ENCODE results near the gene GNPNAT1. TPM values are rescaled to one million over a fixed set of nuclear protein-coding genes. Genes with fewer than 3 reads are reported as not detected.

Gene GNPNAT1
- total RNA-seq, 4 donors from 2014 or later, result 9.0 to 16.3 (median 12.7) TPM

DNA sequence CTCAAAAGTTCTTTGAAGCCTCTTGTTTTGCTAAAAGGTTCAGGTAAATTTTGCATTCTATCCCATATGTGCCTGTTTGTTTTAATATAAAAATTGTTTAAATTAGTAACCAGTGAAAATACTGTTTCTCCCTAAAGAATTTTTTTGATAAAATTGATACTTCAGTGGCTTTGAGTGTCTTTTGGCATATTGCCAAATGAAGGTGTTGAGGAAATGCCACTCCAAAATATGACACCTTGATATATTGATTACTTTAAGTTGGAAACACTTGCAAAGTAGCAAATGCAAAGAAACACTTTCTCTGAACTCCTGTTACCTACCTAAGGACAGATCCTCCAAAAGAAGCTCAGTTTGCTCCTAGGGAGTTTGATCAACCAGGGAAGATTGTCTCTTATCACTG lies 53.0 kb downstream of the GNPNAT1 start:
- Histone ChIP-seq H3K4me1 (peaks cover 5% of the 10 kb centered on the region), H3K9me3 (no peaks in the 10 kb centered on the region), H3K36me3 (no peaks in the 10 kb centered on the region), H3K27me3 (no peaks in the 10 kb centered on the region), H3K4me3 (no peak overlapping the region), H3K27ac (no peak overlapping the region)
- TF ChIP-seq POLR2A (IDR thresholded peaks at IDR 0.05) (no peak), EP300 (IDR thresholded peaks at IDR 0.05) (no peak), POLR2AphosphoS5 (IDR thresholded peaks at IDR 0.05) (no peak)
- TF ChIP-seq, protein P1, sequence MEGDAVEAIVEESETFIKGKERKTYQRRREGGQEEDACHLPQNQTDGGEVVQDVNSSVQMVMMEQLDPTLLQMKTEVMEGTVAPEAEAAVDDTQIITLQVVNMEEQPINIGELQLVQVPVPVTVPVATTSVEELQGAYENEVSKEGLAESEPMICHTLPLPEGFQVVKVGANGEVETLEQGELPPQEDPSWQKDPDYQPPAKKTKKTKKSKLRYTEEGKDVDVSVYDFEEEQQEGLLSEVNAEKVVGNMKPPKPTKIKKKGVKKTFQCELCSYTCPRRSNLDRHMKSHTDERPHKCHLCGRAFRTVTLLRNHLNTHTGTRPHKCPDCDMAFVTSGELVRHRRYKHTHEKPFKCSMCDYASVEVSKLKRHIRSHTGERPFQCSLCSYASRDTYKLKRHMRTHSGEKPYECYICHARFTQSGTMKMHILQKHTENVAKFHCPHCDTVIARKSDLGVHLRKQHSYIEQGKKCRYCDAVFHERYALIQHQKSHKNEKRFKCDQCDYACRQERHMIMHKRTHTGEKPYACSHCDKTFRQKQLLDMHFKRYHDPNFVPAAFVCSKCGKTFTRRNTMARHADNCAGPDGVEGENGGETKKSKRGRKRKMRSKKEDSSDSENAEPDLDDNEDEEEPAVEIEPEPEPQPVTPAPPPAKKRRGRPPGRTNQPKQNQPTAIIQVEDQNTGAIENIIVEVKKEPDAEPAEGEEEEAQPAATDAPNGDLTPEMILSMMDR (IDR thresholded peaks at IDR 0.05), result no peak
- no peak for DNase-seq (ENCODE audit: low spot score in 2 of 2)

DNA sequence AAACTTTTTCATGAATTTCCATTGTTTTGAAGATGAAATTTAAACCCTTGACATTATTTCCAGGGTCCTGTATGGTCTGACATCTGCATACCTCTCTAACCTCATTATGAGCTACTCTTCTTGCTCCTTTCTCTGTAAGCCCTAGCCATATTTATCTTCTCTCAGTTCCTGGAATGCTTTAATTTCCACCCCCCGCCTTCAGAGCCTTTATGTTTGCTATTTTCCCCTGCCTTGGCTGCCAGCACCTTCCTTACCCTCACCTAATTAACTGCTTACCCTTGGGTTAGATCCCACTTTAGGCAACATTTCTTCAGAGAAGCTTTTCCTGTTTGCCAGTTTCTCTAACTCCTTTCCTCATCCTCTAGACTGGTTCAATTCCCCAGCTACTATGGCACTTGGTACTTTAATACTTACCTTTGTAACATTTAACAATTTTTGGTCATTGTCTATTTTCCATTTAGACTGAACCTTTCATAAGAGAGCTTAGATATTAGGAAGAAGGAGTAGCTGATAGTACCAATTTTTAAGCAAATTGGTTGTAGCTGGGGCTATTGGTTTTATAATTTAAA lies 55.4 kb downstream of the GNPNAT1 start:
- Histone ChIP-seq H3K9me3 (no peaks in the 10 kb centered on the region), H3K4me3 (no peak overlapping the region), H3K27ac (no peak overlapping the region), H3K27me3 (no peaks in the 10 kb centered on the region), H3K4me1 (peaks cover 12% of the 10 kb centered on the region), H3K36me3 (no peaks in the 10 kb centered on the region)
- DNase-seq (ENCODE audit: low spot score in 2 of 2), result no peak
- no peak for TF ChIP-seq EP300 (IDR thresholded peaks at IDR 0.05)
- TF ChIP-seq POLR2A (IDR thresholded peaks at IDR 0.05), result no peak
- TF ChIP-seq POLR2AphosphoS5 (IDR thresholded peaks at IDR 0.05), result no peak
- TF ChIP-seq, protein P1 (IDR thresholded peaks at IDR 0.05), result no peak
- WGBS, result 44% methylated on average over 1 of the region's 1 CpG

DNA sequence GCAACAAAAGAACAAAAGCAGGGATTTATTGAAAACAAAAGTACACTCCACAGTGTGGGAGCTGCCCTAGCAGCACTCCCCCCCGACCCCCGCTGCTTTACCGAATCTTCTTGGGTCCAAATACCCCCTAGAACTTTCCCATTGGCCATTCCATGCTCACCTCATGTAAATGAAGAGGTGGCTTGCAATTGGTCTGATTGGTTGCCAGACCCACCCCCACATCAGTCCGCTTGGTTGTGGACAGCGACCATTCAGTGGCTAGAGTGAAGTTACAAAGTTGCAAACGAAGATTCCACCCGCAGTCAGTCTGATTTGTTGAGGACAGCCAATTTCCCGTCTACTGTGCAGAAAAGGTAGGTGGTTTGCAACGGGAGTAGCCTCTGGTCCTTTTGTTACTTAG lies 57.6 kb downstream of the GNPNAT1 start:
- Histone ChIP-seq H3K4me3 (no peak overlapping the region), H3K36me3 (no peaks in the 10 kb centered on the region), H3K4me1 (peaks cover 17% of the 10 kb centered on the region), H3K9me3 (no peaks in the 10 kb centered on the region), H3K27me3 (no peaks in the 10 kb centered on the region), H3K27ac (no peak overlapping the region)
- 95% methylated on average over 9 of the region's 9 CpGs for WGBS
- no peak for DNase-seq (ENCODE audit: low spot score in 2 of 2)
- TF ChIP-seq EP300 (IDR thresholded peaks at IDR 0.05) (no peak), POLR2A (IDR thresholded peaks at IDR 0.05) (no peak), POLR2AphosphoS5 (IDR thresholded peaks at IDR 0.05) (no peak)
- TF ChIP-seq, protein P1 (IDR thresholded peaks at IDR 0.05), result no peak

DNA sequence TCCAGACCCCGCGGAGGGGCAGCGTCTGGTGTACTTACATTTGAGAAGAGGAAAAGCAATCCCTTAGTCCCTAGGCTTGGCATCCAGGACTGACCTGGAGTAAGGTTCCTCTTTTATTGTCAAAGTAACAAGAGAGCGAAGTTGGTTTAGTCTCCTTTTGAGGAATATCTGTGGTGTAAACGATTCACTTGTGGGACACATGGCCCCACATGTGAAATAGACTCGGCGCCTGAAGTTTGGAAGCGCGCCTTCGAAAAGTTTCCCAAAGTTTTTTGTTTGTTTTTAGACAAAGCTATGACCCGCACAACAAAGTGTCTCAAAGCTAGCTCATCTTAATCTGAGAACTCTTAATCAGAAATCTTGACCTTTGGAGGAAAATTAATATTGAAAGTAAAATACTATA lies 60.7 kb downstream of the GNPNAT1 start:
- TF ChIP-seq POLR2AphosphoS5 (IDR thresholded peaks at IDR 0.05), result no peak
- no peak for TF ChIP-seq EP300 (IDR thresholded peaks at IDR 0.05)
- TF ChIP-seq, protein P1 (IDR thresholded peaks at IDR 0.05), result no peak
- no peak for TF ChIP-seq POLR2A (IDR thresholded peaks at IDR 0.05)
- Histone ChIP-seq H3K4me3 (peak overlapping the region; percentile 77), H3K9me3 (no peaks in the 10 kb centered on the region), H3K36me3 (peaks cover 18% of the 10 kb centered on the region), H3K27me3 (no peaks in the 10 kb centered on the region), H3K27ac (peak overlapping the region; percentile 72), H3K4me1 (peaks cover 13% of the 10 kb centered on the region)
- no peak for DNase-seq (ENCODE audit: low spot score in 2 of 2)
- 4% methylated on average over 10 of the region's 11 CpGs for WGBS

DNA sequence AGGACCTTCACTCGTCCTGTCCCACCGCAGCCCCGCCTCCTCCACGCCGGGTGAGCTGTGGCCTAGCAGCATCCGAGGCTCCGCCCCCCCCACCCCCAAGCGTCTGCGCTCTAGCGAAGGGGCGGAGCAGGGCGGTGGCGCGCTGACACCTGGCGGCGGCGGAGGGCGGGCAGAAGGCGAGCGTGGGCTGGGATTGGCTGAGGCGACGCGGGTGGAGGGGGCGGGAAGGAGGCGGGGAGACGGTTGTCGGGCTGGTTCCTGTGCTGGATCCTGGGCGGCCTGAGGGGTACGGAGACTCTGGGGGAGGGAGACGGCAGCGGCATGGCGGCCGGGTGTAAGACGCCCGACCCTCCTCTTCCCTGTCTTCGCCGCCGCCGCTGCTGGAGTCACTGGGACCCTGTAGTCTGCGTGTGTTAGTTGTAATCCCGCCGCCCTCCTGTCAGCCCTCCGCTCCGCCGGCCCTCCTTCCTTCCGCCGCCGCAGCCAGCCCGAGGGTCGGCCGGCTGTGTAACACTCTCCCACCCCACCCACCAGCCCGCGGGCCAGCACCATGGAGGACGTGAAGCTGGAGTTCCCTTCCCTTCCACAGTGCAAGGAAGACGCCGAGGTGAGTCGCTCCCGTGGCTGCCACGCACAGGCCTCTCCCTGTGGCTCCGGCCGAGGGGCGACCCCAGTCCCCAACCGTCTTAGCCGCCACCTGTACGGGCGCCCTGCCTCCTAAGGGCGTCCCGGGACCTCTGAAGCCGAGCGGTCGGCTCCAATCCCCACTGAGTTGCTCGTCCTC lies 61.3 kb downstream of the GNPNAT1 start, which contains the start of gene STYX:
STYX (plus strand) TSS at position 242 of the 784 bp plus-strand sequence; CDS start at position 551, 309 bp downstream.
- peak within 1 kb of the TSS; percentile 72 for H3K27ac ChIP-seq
- H3K4me1 ChIP-seq, result peaks cover 12% of the 10 kb centered on the region
- H3K4me3 ChIP-seq, result peak within 1 kb of the TSS; percentile 77
- no peak for TF ChIP-seq POLR2AphosphoS5 (IDR thresholded peaks at IDR 0.05)
- TF ChIP-seq, protein P1 (IDR thresholded peaks at IDR 0.05), result peak in 1 of 2 donors; percentile 37
- TF ChIP-seq POLR2A (IDR thresholded peaks at IDR 0.05), result peak in 1 of 2 donors; percentile 63
- 0% methylated on average over 45 of the region's 72 CpGs for WGBS
- DNase-seq (ENCODE audit: low spot score in 2 of 2), result peak; percentile 99
- H3K36me3 ChIP-seq, result peaks cover 24% of the 10 kb centered on the region
- H3K9me3 ChIP-seq, result no peaks in the 10 kb centered on the region
- H3K27me3 ChIP-seq, result no peaks in the 10 kb centered on the region

Data from suprapubic skin (tissue), 4 donors.